ENCODE data around the gene CAPN14.

DNA sequence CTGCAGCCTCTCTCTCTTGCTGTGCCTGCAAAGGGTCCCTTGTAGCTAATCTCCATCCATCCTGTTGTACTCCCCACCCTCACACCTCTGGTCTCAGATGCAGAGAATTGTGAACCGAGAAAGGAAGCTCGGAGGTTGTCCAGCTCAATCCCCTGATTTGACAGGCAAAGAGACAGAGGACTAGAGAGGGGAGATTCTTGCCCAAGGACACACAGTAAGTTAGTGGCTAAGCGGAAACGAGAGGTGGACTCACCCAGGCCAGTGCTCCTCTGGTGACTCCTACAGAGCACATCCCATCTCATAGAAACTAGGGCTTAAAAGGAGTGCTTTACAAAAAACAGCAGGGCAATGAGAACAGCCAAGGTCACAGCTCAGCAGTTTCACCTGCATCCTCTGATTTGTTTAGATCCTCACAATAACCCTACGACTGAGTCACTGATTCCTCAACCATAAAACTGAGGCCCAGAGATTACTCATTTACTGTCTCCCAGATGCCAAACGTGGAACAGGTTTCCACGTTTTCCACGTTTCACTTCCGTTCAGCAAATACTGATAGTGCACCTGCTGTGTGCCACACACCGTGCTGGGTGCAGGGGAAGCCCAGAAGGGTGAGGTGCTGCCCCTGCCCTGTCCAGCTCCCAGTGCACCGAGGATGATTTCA lies 38.7 kb upstream of the CAPN14 start:
- TF ChIP-seq, protein P1, sequence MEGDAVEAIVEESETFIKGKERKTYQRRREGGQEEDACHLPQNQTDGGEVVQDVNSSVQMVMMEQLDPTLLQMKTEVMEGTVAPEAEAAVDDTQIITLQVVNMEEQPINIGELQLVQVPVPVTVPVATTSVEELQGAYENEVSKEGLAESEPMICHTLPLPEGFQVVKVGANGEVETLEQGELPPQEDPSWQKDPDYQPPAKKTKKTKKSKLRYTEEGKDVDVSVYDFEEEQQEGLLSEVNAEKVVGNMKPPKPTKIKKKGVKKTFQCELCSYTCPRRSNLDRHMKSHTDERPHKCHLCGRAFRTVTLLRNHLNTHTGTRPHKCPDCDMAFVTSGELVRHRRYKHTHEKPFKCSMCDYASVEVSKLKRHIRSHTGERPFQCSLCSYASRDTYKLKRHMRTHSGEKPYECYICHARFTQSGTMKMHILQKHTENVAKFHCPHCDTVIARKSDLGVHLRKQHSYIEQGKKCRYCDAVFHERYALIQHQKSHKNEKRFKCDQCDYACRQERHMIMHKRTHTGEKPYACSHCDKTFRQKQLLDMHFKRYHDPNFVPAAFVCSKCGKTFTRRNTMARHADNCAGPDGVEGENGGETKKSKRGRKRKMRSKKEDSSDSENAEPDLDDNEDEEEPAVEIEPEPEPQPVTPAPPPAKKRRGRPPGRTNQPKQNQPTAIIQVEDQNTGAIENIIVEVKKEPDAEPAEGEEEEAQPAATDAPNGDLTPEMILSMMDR (IDR thresholded peaks at IDR 0.05), result no peak
- TF ChIP-seq POLR2A (IDR thresholded peaks at IDR 0.05), result no peak
